Measurements from ENCODE around the gene CPT1B. TPM values are rescaled to one million over a fixed set of nuclear protein-coding genes. Genes with fewer than 3 reads are reported as not detected.
A peak's percentile ranks its signal among the peaks of the same experiment; 100 is the strongest.

The CPT1B gene
- total and polyA plus RNA-seq, 10 of the 15 experiments (the other 5 are each of a cell fraction or from before 2014, with no cell fraction given), result 3.5 to 54.0 (median 21.7) TPM

DNA sequence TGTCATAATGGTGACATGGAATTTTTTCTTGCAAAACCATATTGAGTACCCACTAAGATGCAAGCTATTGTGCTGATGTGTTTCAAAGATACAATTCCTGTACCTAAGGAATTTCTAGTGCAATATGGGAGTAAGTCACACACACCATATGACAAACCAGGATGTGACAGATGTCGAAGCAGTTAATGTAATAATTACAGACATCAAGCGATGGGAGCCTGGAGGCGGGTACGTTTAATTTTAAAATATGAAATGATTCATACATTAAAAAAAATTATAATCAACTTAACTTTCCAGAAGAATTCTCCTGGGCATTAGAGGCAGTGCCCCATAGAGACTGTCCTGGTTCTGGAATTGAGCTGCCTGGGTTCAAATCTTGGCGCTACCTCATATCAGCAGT, 21.5 kb downstream of the CPT1B start (continued):
- TF ChIP-seq GABPA (IDR thresholded peaks at IDR 0.05; ENCODE audit: low read depth) (no peak), STAT3 (IDR thresholded peaks at IDR 0.05; ENCODE audit: low read depth, low read length) (no peak), IKZF1 (conservative IDR thresholded peaks at IDR 0.05) (no peak), NFYA (IDR thresholded peaks at IDR 0.05; ENCODE audit: borderline replicate concordance, low read depth, low read length) (no peak), ETV6 (conservative IDR thresholded peaks at IDR 0.05 in 1 of 2, IDR thresholded peaks at IDR 0.05 in 1 of 2; ENCODE audit: borderline replicate concordance in 1 of 2, low read depth in 1 of 2) (no peak)

DNA sequence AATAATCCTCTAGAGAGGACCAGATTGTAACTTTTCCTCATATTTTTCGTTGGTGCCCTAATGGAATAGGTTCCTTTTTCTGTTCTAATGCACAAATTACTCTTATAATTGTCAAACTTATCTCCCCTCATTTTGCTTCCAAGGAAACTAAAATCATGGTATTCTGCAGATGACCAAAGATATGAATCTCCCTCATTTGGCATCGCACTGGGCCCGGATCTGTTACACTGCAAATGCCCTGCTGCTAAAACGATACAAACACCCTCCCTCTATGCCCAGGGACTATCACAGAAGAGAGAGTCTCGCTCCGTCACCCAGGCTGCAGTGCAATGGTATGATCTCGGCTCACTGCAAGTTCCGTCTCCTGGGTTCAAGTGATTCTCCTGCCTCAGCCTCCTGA, 24.9 kb downstream of the CPT1B start:
- intact Hi-C loops (cut with micrococcal nuclease; ENCODE audit: unreplicated experiment), result no loop called here
- Histone ChIP-seq H3K9ac (ENCODE audit: control insufficient read depth, insufficient read depth, low read length) (no peak overlapping the region), H2AFZ (ENCODE audit: control insufficient read depth, low read depth, low read length) (no peak overlapping the region), H4K20me1 (ENCODE audit: control insufficient read depth, insufficient read depth) (no peaks in the 10 kb centered on the region), H3K36me3 (ENCODE audit: control insufficient read depth in 2 of 2, insufficient read depth in 2 of 2, low read length in 1 of 2) (no peaks in the 10 kb centered on the region), H3K4me3 (no peak overlapping the region), H3K9me3 (replicated peaks; ENCODE audit: control insufficient read depth, insufficient read depth, low read length) (no peaks in the 10 kb centered on the region), H3K27ac (ENCODE audit: control insufficient read depth, insufficient read depth) (no peak overlapping the region), H3K4me1 (ENCODE audit: control insufficient read depth, insufficient read depth, low read length) (peaks cover 5% of the 10 kb centered on the region), H3K79me2 (ENCODE audit: control insufficient read depth, insufficient read depth, low read length) (no peaks in the 10 kb centered on the region), H3K27me3 (replicated peaks in 1 of 2; ENCODE audit: control insufficient read depth in 2 of 2, insufficient read depth in 2 of 2, low read length in 1 of 2) (no peaks in the 10 kb centered on the region), H3K4me2 (ENCODE audit: control insufficient read depth, insufficient read depth) (no peak overlapping the region)
- 53% methylated on average over 8 of the region's 8 CpGs for WGBS (ENCODE audit: insufficient coverage, insufficient replicate concordance, low lambda C conversion rate, missing lambda C conversion rate)
- RAD21 ChIA-PET (ENCODE audit: unreplicated experiment), result interaction anchor here (0.6 kb wide), 1 partner anchor 102 kb away, joined by 3 read pairs; no protein-coding TSS in a partner anchor
- FAIRE-seq, result peak; percentile 13
- POLR2A ChIA-PET, result no interaction called here
- CTCF ChIA-PET, result interaction anchor here (1.2 kb wide), 1 partner anchor 10 kb away, joined by 5 read pairs; the partner anchor contains the start of gene SYCE3
- in situ Hi-C loops (cut with MboI), result no loop called here
- TF ChIP-seq CBX3 (IDR thresholded peaks at IDR 0.05; ENCODE audit: borderline replicate concordance, low read depth) (no peak), SIN3A (IDR thresholded peaks at IDR 0.05; ENCODE audit: low read depth, low read length) (no peak), BHLHE40 (IDR thresholded peaks at IDR 0.05; ENCODE audit: borderline replicate concordance in 1 of 2, low read depth in 2 of 2, low read length in 1 of 2) (no peak)
- no TSS peak for BruUV-seq (replicated peaks)
- SMC1A ChIA-PET (ENCODE audit: uncharacterized antibody, unreplicated experiment), result no interaction called here
- ATAC-seq, result no peak
- no peak for DNase-seq (ENCODE audit: low read depth, low spot score)
